Fibroblast of mammary gland (primary cell): Measurements from ENCODE around the gene CLCNKA.

Source experiments
- DNase-seq: peaks from one replicate; pipeline ENCODE4 v3.0.0-alpha.2; 2010; ENCODE audit warnings: low read depth
- H3K4me3 ChIP-seq: 2 replicates; pipeline ENCODE4 v1.5.1; 2011; ENCODE audit warnings: low read depth, mild to moderate bottlenecking, low read length, moderate library complexity; ENCODE audit not compliant: control insufficient read depth
- TF ChIP-seq, protein P1 (sequence below): conservative IDR thresholded peaks from 2 replicates; pipeline ENCODE4 v1.5.1; 2011; ENCODE audit warnings: low read depth, low read length, inconsistent platforms; ENCODE audit not compliant: control insufficient read depth, insufficient read depth

The CLCNKA gene

DNA sequence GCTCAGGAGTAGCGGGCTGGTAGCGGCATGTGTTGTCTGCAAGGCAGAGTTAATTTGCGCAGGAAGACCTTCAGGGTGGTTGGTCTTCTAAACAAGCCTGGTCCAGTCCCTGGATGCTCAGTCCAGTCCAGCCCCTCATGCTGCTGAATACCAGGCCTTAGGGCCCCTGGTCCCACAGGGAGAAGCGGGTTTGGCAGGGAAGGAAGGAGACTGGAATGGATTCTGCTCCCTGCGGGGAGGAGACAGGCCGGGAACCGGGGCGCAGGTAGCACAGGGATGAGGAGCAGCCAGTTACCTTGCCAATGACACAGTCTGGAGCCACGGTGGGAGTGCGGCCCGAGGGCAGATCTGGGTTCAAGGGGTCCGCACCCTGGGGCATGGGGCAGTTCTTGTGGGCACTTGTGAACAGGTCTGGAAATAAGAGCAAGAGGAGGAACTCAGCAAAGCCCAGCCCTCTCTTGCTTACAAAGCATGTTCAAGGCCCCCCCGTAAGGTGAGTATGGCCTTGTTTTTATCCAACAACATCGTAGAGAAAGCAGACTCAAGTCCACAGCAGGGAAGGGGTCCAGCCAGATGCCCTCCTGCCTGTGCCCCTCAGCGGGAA lies 41.5 kb downstream of the CLCNKA start:
- H3K4me3 ChIP-seq: no peak overlapping the region
- TF ChIP-seq, protein P1, sequence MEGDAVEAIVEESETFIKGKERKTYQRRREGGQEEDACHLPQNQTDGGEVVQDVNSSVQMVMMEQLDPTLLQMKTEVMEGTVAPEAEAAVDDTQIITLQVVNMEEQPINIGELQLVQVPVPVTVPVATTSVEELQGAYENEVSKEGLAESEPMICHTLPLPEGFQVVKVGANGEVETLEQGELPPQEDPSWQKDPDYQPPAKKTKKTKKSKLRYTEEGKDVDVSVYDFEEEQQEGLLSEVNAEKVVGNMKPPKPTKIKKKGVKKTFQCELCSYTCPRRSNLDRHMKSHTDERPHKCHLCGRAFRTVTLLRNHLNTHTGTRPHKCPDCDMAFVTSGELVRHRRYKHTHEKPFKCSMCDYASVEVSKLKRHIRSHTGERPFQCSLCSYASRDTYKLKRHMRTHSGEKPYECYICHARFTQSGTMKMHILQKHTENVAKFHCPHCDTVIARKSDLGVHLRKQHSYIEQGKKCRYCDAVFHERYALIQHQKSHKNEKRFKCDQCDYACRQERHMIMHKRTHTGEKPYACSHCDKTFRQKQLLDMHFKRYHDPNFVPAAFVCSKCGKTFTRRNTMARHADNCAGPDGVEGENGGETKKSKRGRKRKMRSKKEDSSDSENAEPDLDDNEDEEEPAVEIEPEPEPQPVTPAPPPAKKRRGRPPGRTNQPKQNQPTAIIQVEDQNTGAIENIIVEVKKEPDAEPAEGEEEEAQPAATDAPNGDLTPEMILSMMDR: no peak
- DNase-seq: no peak

DNA sequence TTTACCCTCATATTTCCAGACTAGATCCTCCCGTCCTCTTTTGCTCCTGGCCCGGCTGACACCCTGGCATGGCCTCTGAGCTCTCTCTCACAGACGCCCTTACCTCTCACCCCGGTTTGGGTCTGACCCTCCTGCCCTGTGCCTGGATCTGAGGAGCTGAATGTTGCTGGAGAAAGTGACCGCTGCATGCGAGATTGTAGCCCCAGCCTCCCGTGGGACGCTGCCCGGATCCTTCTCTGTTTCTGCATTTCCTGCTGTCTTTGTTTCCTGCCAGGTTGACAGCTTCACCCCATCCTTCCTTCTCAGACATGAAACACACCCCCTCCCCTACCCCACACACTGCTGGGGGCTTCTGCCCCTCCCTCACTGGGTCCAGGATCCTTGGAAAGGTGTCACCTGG lies 42.1 kb downstream of the CLCNKA start:
- TF ChIP-seq, protein P1: no peak
- DNase-seq: no peak
- no peak overlapping the region for H3K4me3 ChIP-seq

DNA sequence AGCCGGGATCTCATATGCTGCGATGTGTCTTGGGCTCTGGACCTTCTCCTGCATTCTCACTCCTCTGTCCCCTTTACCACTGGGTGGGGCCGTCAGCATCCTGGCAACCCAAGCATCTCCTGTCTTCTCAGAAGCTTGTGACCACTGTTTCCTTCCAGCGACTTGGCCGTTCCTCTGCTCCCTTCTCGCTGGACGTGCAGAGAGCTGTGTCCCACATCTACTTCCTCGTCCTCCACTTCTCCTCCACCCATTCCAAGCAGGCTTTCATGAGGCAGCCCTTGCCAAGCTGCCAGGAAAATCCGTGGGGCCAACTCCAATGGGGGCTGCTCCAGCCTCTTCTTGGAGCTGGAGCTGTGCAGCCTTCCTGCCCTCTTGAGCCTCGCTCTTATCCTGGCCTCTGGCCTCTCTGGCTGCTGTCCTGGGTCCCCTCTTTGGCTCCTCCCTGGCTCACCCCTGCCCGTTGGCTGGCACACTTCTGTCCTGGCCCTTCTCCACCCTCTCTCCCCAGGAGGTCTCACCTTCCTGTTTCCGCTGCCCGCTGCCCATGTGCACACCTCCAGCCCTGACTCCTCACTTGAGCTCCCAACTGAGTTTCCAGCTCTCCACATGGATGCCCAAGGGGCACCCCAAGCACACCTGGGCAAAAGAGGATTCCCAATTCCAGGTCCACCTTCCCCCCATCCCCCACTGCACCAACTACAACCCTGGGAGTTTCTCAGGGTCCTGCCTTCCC lies 42.9 kb downstream of the CLCNKA start:
- no peak for DNase-seq
- H3K4me3 ChIP-seq: no peak overlapping the region
- TF ChIP-seq, protein P1: no peak

DNA sequence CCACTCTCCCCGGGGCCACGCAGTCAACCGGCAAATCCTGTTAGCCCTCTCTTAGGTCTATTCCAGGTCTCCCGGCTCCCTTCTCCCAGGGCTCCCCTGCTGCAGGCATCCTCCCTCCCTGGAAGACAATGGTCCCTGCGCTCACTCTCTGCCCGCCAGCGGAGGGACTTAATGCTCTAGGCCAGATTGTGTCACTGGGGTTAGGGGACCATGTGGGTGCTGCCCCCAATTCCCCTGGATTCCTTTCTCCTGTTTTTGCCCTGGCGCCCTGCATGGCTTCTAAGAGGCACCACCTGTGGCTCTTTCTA lies 43.4 kb downstream of the CLCNKA start:
- TF ChIP-seq, protein P1: no peak
- no peak for DNase-seq
- H3K4me3 ChIP-seq: no peak overlapping the region

DNA sequence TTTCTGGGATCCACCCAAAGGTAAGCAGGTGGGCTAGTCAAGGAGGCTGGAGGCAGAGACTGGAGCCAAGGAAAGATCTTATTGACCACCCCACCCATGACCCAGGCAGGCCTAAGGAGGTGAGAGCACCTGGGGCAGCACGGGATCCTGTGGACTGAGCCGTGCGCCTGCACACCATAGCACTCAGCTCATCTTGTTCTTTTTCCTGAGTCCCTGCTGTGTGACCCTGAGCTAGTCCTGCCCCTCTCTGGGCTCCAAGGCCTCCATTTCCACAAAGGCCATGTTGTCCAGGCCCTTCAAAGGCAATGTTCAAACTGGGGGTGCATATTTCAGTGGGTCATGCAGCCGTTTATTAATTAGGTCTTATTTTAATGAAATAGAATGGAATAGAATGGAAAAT lies 44.4 kb downstream of the CLCNKA start:
- H3K4me3 ChIP-seq: no peak overlapping the region
- DNase-seq: no peak
- TF ChIP-seq, protein P1: no peak

DNA sequence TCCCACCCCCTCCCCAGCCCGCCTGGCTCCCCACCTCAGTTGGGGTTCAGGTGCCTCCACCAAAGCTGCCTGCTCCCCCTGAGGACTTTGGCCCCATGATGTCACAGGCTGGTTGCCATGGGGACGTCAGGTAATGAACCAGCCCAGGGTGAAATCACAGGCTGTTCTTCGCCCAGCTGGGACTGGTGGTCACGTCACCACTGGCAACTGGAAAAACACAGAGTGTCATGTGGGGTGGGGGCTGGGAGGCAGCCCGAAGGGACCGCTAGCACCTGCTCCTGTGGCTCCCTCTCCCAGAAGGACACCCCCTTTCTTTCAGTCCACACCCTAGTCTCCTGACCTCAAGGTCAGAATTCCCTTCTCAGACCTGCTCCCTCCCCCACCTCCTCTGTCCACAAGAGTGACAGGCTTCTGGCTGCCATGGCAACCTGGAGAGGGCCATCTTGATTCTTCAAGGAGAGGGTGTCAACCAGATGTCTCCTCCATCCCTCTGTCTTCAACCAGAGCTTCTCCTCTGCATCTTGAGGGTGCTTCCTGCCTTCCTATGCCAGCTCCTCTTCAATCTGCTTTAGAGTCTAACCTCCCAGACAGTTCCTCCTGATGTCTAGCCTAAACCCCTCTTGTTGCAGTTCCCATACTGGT lies 45.4 kb downstream of the CLCNKA start:
- H3K4me3 ChIP-seq: no peak overlapping the region
- TF ChIP-seq, protein P1: no peak
- DNase-seq: no peak

DNA sequence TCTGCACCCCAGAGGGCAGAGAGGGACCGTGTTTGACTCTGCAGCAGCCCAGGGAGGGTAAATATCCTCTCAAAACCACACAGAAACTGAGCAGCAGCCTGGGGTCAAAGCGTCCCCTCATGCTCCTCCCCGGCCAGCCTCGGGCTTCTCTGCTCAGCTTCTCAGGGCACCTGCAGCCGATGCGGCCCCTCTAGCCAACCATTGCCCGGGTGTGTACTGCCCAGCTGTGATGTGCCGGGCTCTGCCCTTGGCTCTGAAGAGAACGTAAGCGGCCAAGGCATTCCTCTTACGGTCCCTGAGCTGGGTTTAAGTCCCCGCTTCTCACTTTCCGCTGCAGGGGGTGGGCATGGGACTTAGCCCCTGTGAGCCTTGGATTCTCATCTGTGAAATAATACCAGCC lies 46.1 kb downstream of the CLCNKA start:
- no peak for DNase-seq
- no peak overlapping the region for H3K4me3 ChIP-seq
- TF ChIP-seq, protein P1: no peak
